ENCODE data around the gene ATMIN. TPM values are rescaled to one million over a fixed set of nuclear protein-coding genes. Genes with fewer than 3 reads are reported as not detected.
A peak's percentile ranks its signal among the peaks of the same experiment; 100 is the strongest.

Gene ATMIN
- total RNA-seq, 1 experiment from 2014 or later = 28.4 TPM

DNA sequence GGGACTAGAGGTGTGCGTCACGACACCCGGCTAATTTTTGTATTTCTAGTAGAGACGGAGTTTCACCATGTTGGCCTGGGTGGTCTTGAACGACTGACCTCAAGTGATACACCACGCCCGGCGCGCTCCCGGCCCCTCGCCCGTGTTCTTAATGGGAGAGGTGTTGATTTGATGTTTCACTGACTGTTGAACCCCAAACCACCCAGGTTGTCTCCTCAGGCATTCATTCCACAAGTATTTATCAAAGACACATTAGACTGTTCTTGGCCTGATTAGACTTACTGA is 27.2 kb upstream of the ATMIN start:
- in situ Hi-C loops (cut with HindIII; ENCODE audit: low pct_unique_long_range_greater_than_20kb, low sequenced_read_pairs) = no loop called here

DNA sequence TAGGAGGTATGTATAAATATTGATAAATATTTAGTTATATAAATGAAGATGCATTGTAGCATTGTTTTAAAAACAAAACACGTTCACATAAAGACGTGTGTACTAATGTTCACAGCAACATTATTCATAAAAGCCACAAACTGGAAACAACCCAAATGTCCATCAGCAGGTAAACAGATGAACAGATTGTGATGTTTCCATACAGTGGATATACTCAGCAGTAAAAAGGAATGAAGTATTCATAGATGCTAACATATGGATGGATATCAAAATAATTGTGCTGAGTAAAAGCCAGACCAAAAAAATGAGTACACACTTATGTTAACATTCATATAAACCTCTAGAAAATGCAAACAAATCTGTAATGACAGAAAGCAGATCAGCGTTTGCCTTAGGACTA is 22.7 kb upstream of the ATMIN start:
- in situ Hi-C loops (cut with HindIII; ENCODE audit: low pct_unique_long_range_greater_than_20kb, low sequenced_read_pairs) = no loop called here
- peaks cover 26% of the 10 kb centered on the region; the same call in 1 of the 2 replicates for H3K36me3 ChIP-seq (ENCODE audit: control insufficient read depth, insufficient read depth, low read length)

More for the DNA sequence above, 27.2 kb upstream of the ATMIN start:
- BruUV-seq (replicated peaks) = no TSS peak
- ATAC-seq (no peak), DNase-seq (ENCODE audit: low read depth, low spot score) (no peak)
- no peak for TF ChIP-seq POLR2AphosphoS5 (IDR thresholded peaks at IDR 0.05; ENCODE audit: low read depth, low read length)
- no peak for TF ChIP-seq TCF7L2 (IDR thresholded peaks at IDR 0.05; ENCODE audit: low read depth, low read length)
- TF ChIP-seq, protein P1, sequence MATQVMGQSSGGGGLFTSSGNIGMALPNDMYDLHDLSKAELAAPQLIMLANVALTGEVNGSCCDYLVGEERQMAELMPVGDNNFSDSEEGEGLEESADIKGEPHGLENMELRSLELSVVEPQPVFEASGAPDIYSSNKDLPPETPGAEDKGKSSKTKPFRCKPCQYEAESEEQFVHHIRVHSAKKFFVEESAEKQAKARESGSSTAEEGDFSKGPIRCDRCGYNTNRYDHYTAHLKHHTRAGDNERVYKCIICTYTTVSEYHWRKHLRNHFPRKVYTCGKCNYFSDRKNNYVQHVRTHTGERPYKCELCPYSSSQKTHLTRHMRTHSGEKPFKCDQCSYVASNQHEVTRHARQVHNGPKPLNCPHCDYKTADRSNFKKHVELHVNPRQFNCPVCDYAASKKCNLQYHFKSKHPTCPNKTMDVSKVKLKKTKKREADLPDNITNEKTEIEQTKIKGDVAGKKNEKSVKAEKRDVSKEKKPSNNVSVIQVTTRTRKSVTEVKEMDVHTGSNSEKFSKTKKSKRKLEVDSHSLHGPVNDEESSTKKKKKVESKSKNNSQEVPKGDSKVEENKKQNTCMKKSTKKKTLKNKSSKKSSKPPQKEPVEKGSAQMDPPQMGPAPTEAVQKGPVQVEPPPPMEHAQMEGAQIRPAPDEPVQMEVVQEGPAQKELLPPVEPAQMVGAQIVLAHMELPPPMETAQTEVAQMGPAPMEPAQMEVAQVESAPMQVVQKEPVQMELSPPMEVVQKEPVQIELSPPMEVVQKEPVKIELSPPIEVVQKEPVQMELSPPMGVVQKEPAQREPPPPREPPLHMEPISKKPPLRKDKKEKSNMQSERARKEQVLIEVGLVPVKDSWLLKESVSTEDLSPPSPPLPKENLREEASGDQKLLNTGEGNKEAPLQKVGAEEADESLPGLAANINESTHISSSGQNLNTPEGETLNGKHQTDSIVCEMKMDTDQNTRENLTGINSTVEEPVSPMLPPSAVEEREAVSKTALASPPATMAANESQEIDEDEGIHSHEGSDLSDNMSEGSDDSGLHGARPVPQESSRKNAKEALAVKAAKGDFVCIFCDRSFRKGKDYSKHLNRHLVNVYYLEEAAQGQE (IDR thresholded peaks at IDR 0.05; ENCODE audit: insufficient read depth in 1 of 2, low read depth in 2 of 2, low read length in 1 of 2) = no peak
- TF ChIP-seq SIN3A (IDR thresholded peaks at IDR 0.05; ENCODE audit: borderline replicate concordance, insufficient read depth, low read depth, low read length) = no peak
- TF ChIP-seq, protein P2, sequence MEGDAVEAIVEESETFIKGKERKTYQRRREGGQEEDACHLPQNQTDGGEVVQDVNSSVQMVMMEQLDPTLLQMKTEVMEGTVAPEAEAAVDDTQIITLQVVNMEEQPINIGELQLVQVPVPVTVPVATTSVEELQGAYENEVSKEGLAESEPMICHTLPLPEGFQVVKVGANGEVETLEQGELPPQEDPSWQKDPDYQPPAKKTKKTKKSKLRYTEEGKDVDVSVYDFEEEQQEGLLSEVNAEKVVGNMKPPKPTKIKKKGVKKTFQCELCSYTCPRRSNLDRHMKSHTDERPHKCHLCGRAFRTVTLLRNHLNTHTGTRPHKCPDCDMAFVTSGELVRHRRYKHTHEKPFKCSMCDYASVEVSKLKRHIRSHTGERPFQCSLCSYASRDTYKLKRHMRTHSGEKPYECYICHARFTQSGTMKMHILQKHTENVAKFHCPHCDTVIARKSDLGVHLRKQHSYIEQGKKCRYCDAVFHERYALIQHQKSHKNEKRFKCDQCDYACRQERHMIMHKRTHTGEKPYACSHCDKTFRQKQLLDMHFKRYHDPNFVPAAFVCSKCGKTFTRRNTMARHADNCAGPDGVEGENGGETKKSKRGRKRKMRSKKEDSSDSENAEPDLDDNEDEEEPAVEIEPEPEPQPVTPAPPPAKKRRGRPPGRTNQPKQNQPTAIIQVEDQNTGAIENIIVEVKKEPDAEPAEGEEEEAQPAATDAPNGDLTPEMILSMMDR (IDR thresholded peaks at IDR 0.05) = no peak
- H3K4me3 ChIP-seq (ENCODE audit: low read depth in 2 of 2, low read length in 2 of 2) = peak overlapping the region; percentile 84 to 88
- peaks cover 16% of the 10 kb centered on the region for H3K36me3 ChIP-seq (ENCODE audit: control insufficient read depth, insufficient read depth, low read length)
- ChIA-PET CTCF (no interaction called here), POLR2A (no interaction called here)
- peaks cover 8% of the 10 kb centered on the region for H3K4me1 ChIP-seq (ENCODE audit: control insufficient read depth, insufficient read depth, low read length)
- H3K27ac ChIP-seq (ENCODE audit: low read length) = peak overlapping the region; percentile 88
- no peaks in the 10 kb centered on the region for H3K27me3 ChIP-seq (ENCODE audit: control insufficient read depth, insufficient read depth, low read length)
- no peaks in the 10 kb centered on the region for H3K9me3 ChIP-seq (ENCODE audit: control insufficient read depth, insufficient read depth, low read depth, low read length)
- intact Hi-C loops (cut with micrococcal nuclease; ENCODE audit: unreplicated experiment) = loop anchor here (10.0 kb wide), 1 partner anchor 726 kb away; no protein-coding TSS in a partner anchor

More for the DNA sequence above, 22.7 kb upstream of the ATMIN start:
- intact Hi-C loops (cut with micrococcal nuclease; ENCODE audit: unreplicated experiment) = no loop called here
- ATAC-seq (no peak), DNase-seq (ENCODE audit: low read depth, low spot score) (no peak)
- Histone ChIP-seq H3K4me3 (ENCODE audit: low read depth in 2 of 2, low read length in 2 of 2) (no peak overlapping the region), H3K4me1 (ENCODE audit: control insufficient read depth, insufficient read depth, low read length) (peaks cover 3% of the 10 kb centered on the region; the same call in 1 of the 2 replicates), H3K9me3 (ENCODE audit: control insufficient read depth, insufficient read depth, low read depth, low read length) (no peaks in the 10 kb centered on the region), H3K27ac (ENCODE audit: low read length) (no peak overlapping the region), H3K27me3 (ENCODE audit: control insufficient read depth, insufficient read depth, low read length) (no peaks in the 10 kb centered on the region)
- TF ChIP-seq, protein P2 (IDR thresholded peaks at IDR 0.05) = no peak
- no peak for TF ChIP-seq SIN3A (IDR thresholded peaks at IDR 0.05; ENCODE audit: borderline replicate concordance, insufficient read depth, low read depth, low read length)
- TF ChIP-seq, protein P1 (IDR thresholded peaks at IDR 0.05; ENCODE audit: insufficient read depth in 1 of 2, low read depth in 2 of 2, low read length in 1 of 2) = no peak
- no peak for TF ChIP-seq POLR2AphosphoS5 (IDR thresholded peaks at IDR 0.05; ENCODE audit: low read depth, low read length)
- TF ChIP-seq TCF7L2 (IDR thresholded peaks at IDR 0.05; ENCODE audit: low read depth, low read length) = no peak
- ChIA-PET CTCF (no interaction called here), POLR2A (no interaction called here)
- BruUV-seq (replicated peaks) = no TSS peak

Measured in Panc1 (cell line).